ENCODE measurements around the gene GRIK3. TPM values are rescaled to one million over a fixed set of nuclear protein-coding genes. Genes with fewer than 3 reads are reported as not detected.

Gene GRIK3
- total and polyA plus RNA-seq, 2 experiments from 2014 or later = 0.31 to 2.9 TPM

- ATAC-seq (peak; percentile 29), DNase-seq (ENCODE audit: low spot score) (peak; percentile 35)
- H3K4me2 ChIP-seq = no peak overlapping the region
- H3K4me3 ChIP-seq = no peak overlapping the region
- Mint-ChIP-seq H3K9me3 (no peaks in the 10 kb centered on the region), H3K27me3 (ENCODE audit: insufficient read depth, low read depth, poor library complexity) (peaks cover 6% of the 10 kb centered on the region), H3K4me3 (no peak overlapping the region), H3K27ac (no peak overlapping the region), H3K36me3 (ENCODE audit: low read depth) (no peaks in the 10 kb centered on the region), H3K4me1 (peaks cover 29% of the 10 kb centered on the region)
- no peaks in the 10 kb centered on the region for H3K36me3 ChIP-seq (ENCODE audit: insufficient read depth)
- no peak overlapping the region for H3K27ac ChIP-seq (ENCODE audit: low read depth)
- no peaks in the 10 kb centered on the region for H3K27me3 ChIP-seq (ENCODE audit: insufficient read depth)
- no peaks in the 10 kb centered on the region for H3K79me2 ChIP-seq (replicated peaks; ENCODE audit: insufficient read depth)
- TF ChIP-seq ZNF462 (CRISPR knock-in tag; IDR thresholded peaks at IDR 0.05) (no peak), CTCF (conservative IDR thresholded peaks at IDR 0.05; ENCODE audit: low read depth in 2 of 2) (peak in 1 of 2 experiments; percentile 11; a peak in 1 of 4 replicates)
- H2AFZ ChIP-seq = no peak overlapping the region
- H3K9me2 ChIP-seq (ENCODE audit: insufficient read depth) = no peaks in the 10 kb centered on the region
- H3F3A ChIP-seq (replicated peaks; ENCODE audit: low read depth) = no peaks in the 10 kb centered on the region
- H4K20me1 ChIP-seq (replicated peaks; ENCODE audit: insufficient read depth) = no peaks in the 10 kb centered on the region
- H3K4me1 ChIP-seq (ENCODE audit: insufficient read depth) = peaks cover 12% of the 10 kb centered on the region
Observed at GRCh38 chr1:36859926-36860325, 174.4 kb downstream of the GRIK3 start.

- no peak for DNase-seq (ENCODE audit: low spot score)
- Mint-ChIP-seq H3K27me3 (ENCODE audit: insufficient read depth, low read depth, poor library complexity) (peaks cover 10% of the 10 kb centered on the region), H3K4me1 (peaks cover 32% of the 10 kb centered on the region), H3K36me3 (ENCODE audit: low read depth) (no peaks in the 10 kb centered on the region; the same call in 2 of the 3 replicates), H3K27ac (no peak overlapping the region), H3K9me3 (no peaks in the 10 kb centered on the region), H3K4me3 (no peak overlapping the region)
- H3K27ac ChIP-seq (ENCODE audit: low read depth) = no peak overlapping the region
- H2AFZ ChIP-seq = no peak overlapping the region
- H3K27me3 ChIP-seq (ENCODE audit: insufficient read depth) = no peaks in the 10 kb centered on the region
- no peaks in the 10 kb centered on the region for H3K36me3 ChIP-seq (ENCODE audit: insufficient read depth)
- no peak overlapping the region for H3K4me3 ChIP-seq
- no peaks in the 10 kb centered on the region for H3F3A ChIP-seq (replicated peaks; ENCODE audit: low read depth)
- H3K9me2 ChIP-seq (ENCODE audit: insufficient read depth) = no peaks in the 10 kb centered on the region
- H3K4me2 ChIP-seq = no peak overlapping the region
- no peaks in the 10 kb centered on the region for H3K79me2 ChIP-seq (replicated peaks; ENCODE audit: insufficient read depth)
- no peaks in the 10 kb centered on the region for H4K20me1 ChIP-seq (replicated peaks; ENCODE audit: insufficient read depth)
- H3K4me1 ChIP-seq (ENCODE audit: insufficient read depth) = peaks cover 12% of the 10 kb centered on the region
- ATAC-seq = no peak
- TF ChIP-seq JUNB (IDR thresholded peaks at IDR 0.05; ENCODE audit: unreplicated experiment) (no peak), ETS1 (IDR thresholded peaks at IDR 0.05) (no peak), REST (IDR thresholded peaks at IDR 0.05; ENCODE audit: unreplicated experiment) (no peak), STAT1 (IDR thresholded peaks at IDR 0.05; ENCODE audit: unreplicated experiment) (no peak)
Observed at GRCh38 chr1:36858981-36859380, 175.3 kb downstream of the GRIK3 start.
